ENCODE data around the gene PYCR2.
"Not testable (repeated sequence)": the region's sequence is repeated elsewhere in the genome, so short reads cannot be mapped to it uniquely, and the experiment has no call there.

PYCR2 gene

DNA sequence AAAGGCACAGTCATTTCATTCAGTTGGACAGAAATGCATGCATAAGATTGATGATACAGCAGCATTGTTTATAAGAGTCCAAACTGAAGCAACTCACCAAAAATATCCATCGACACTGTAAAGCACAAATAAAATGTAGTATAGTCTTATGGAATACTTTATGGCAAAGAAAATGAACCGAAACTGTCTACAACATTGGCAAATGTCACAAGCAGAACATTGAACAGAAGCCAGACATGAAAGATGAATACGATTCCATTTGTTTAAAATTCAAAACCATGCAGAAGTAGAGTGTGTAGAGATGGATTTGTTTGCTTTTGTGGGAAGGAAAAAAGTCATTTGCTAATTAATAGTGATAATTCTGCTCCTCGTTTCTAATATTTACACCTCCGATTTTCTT lies 27.6 kb downstream of the PYCR2 start:
- Histone ChIP-seq H3K27me3 (no peaks in the 10 kb centered on the region), H3K4me1 (peaks cover 13% of the 10 kb centered on the region), H3K9ac (no peak overlapping the region), H3K27ac (no peak overlapping the region), H3K9me3 (no peaks in the 10 kb centered on the region), H3K4me2 (no peak overlapping the region), H3K4me3 (no peak overlapping the region), H4K20me1 (no peaks in the 10 kb centered on the region), H3K36me3 (no peaks in the 10 kb centered on the region)
- TF ChIP-seq Cebpa-rat (IDR thresholded peaks at IDR 0.05): no peak

DNA sequence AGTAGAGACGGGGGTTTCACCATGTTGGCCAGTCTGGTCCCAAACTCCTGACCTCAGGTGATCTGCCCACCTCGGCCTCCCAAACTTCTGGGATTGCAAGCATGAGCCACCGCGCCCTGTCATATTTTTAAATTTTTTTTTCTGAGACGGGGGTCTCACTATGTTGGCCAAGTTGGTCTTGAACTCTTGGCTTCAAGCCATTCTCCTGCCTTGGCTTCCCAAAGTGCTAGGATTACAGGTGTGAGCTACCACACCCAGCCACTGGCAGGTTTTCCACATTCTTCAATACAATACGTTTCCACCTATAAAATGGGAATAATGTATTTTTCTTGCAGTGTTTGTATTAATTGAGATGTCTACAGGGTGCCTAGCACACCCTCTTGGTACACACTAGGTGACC lies 31.7 kb downstream of the PYCR2 start:
- Histone ChIP-seq H4K20me1 (no peaks in the 10 kb centered on the region), H3K27me3 (peaks cover under 1% of the 10 kb centered on the region; the same call in 1 of the 2 replicates), H3K4me1 (peaks cover 20% of the 10 kb centered on the region), H3K27ac (no peak overlapping the region), H3K4me2 (no peak overlapping the region), H3K36me3 (no peaks in the 10 kb centered on the region), H3K9ac (no peak overlapping the region), H3K4me3 (no peak overlapping the region), H3K9me3 (no peaks in the 10 kb centered on the region)
- no peak for TF ChIP-seq Cebpa-rat (IDR thresholded peaks at IDR 0.05)

DNA sequence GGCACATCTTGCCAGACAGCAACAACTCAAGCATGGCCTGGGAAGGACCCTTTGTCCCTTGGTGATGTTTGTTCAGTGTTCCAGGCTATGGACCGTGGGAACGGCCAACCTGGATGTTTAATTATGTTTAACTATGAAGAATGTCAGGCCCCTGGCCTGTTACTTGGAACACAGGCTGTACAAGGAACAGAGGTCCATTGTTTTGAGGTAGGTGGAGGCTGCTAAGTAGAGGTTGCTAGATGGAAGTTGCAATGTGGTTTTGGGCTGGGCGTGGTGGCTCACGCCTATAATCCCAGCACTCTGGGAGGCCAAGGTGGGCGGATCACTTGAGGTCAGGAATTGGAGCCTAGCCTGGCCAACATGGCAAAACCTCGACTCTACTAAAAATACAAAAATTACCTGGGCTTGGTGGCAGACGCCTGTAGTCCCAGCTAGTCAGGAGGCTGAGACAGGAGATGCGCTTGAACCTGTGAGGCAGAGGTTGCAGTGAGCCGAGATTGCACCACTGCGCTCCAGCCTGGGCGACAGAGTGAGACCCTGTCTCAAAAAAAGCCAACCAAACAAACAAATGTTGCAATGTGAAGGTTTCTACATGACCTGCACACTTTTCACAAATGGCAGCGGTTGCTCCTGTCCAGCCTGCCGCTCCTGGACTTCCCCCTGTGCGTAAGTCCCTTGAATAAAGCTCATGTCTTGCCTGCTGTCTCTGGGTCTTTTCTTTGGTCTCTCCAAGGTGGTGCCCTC lies 32.6 kb downstream of the PYCR2 start:
- TF ChIP-seq Cebpa-rat (IDR thresholded peaks at IDR 0.05): no peak
- Histone ChIP-seq H3K36me3 (no peaks in the 10 kb centered on the region), H3K9me3 (no peaks in the 10 kb centered on the region), H3K4me2 (no peak overlapping the region), H3K9ac (no peak overlapping the region), H3K27ac (no peak overlapping the region), H4K20me1 (no peaks in the 10 kb centered on the region), H3K4me1 (peaks cover 14% of the 10 kb centered on the region), H3K27me3 (peaks cover 10% of the 10 kb centered on the region; the same call in 1 of the 2 replicates), H3K4me3 (no peak overlapping the region)

DNA sequence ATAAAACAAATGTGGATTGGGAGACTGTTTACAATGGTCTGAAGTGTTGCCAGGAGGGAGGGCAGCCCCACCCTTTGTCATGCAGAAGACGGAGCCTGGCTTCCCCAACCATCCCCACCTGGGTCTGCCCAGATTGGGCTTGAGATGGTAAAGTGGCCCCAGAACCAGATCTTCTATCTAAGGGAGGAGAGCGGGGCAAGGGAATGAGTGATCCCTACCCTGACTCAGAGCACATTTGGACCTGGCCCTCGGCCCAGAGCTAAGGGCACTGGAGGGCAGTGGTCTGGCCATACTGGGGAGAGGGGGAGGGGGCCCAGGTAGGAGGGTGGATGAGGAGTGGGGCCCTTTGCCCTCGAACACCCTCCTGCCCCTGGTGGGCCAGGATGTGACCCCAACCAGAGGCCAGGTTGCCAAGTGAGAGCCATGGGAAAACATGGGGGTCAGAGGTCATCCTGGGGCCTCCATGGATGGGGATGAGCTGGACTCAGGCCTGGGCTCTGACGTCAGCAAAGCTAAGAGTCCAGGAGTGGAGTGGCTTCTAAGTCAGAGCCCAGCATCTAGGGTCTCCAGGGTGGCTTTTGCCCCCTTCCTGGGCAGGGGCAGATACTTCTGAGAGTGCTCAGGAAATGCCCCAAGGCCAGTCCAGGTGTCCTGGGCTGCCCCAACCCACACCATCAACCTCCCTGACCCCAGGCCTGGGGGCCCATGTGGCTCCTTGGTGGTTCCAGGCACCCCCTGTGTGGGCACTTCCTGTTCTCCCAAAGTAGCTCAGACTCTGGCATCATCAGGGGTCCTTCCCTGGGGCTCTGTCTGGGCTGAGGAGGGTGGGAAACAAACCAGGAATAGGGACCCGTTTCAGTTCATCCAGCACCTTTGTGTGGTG lies 33.5 kb downstream of the PYCR2 start:
- no peaks in the 10 kb centered on the region for H3K36me3 ChIP-seq
- H3K4me2 ChIP-seq: no peak overlapping the region
- TF ChIP-seq Cebpa-rat (IDR thresholded peaks at IDR 0.05): no peak
- H3K27me3 ChIP-seq: peaks cover 12% of the 10 kb centered on the region; the same call in 1 of the 2 replicates
- peaks cover 14% of the 10 kb centered on the region for H3K4me1 ChIP-seq
- no peaks in the 10 kb centered on the region for H4K20me1 ChIP-seq
- H3K9ac ChIP-seq: no peak overlapping the region
- no peaks in the 10 kb centered on the region for H3K9me3 ChIP-seq
- H3K27ac ChIP-seq: no peak overlapping the region
- no peak overlapping the region for H3K4me3 ChIP-seq

- Histone ChIP-seq H3K4me2 (no peak overlapping the region), H3K4me3 (no peak overlapping the region), H3K27ac (no peak overlapping the region), H3K27me3 (peaks cover 12% of the 10 kb centered on the region; the same call in 1 of the 2 replicates), H3K9ac (no peak overlapping the region), H3K36me3 (no peaks in the 10 kb centered on the region), H3K4me1 (peaks cover 14% of the 10 kb centered on the region), H3K9me3 (no peaks in the 10 kb centered on the region), H4K20me1 (no peaks in the 10 kb centered on the region)
- TF ChIP-seq Cebpa-rat (IDR thresholded peaks at IDR 0.05): no peak
Observed at GRCh38 chr1:225889743-225890142, 34.3 kb downstream of the PYCR2 start.

DNA sequence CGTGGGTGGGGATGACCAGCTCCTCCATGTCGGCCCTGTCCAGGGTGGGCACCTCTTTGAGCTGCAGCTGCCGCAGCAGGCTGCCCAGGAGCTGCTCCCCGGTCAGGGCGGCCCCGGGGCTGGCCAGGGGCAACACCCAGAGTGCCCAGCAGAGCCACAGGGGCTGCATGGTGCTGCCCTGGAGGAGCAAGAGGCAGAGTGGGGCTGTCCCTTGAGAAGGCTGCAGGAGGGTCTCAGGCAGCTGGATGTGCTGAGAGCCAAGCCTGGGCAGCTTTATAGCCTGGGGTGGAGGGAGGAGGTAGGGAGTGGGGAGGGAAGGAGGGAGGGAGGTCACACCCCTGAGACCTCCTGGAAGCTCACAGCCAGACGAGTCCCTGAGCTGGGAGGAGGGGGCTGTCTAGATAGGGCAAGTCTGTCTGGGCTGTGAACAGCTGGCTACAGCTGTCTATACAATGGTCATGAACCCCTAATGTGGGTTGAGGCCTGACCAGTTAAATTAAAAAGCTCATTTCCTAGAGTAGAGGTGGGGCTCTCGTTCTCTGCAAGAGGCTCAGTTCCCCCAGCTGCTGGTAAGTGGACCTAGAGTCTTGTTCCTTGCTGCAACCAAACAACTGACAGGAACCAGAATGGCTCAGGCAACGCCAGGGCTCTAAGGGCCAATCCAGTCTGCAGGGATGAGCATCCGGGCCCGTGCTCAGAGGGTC lies 35.0 kb downstream of the PYCR2 start, which contains the start of gene LEFTY1:
TSS of gene LEFTY1 (minus strand) at position 249 of the 704 bp plus-strand sequence. CDS start at position 169, 80 bp downstream.
- Histone ChIP-seq H3K9ac (no peak within 1 kb of the TSS), H3K4me1 (peaks cover 14% of the 10 kb centered on the region), H4K20me1 (no peaks in the 10 kb centered on the region), H3K4me2 (peak within 1 kb of the TSS; percentile 42), H3K9me3 (no peaks in the 10 kb centered on the region), H3K27ac (no peak within 1 kb of the TSS), H3K36me3 (no peaks in the 10 kb centered on the region), H3K27me3 (peaks cover 14% of the 10 kb centered on the region), H3K4me3 (no peak within 1 kb of the TSS)
- TF ChIP-seq Cebpa-rat (IDR thresholded peaks at IDR 0.05): no peak

DNA sequence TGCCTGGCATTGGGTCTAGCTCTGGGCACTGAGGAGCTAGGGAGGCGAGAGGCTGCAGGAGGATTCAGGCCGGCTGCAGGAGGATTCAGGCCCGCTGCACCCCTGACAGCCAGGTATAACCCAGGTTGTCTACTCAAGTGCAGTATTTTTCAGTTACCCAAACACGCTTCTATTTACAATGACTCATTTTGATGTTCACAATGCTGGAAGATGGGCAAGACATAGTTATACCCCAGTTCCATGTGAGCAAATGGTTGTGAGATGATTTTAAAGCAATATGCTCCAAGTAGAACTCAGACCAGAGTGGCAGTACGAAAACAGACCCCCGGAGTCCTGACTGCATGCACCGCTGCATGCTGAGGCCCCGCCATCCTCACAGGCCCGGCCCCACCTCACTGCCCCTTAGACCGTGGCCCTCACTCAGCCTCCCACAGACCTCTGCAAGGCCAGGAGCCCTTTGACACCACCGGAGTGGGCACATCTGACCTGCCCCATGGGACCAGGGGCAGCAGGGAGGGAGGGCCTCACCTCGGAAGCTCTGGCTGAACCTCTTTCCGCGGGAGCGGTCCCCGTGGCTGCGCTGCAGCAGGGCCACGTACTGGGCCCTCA lies 35.7 kb downstream of the PYCR2 start:
- Histone ChIP-seq H3K9me3 (no peaks in the 10 kb centered on the region), H3K4me2 (peak overlapping the region; percentile 42), H3K27ac (no peak overlapping the region), H4K20me1 (no peaks in the 10 kb centered on the region), H3K36me3 (no peaks in the 10 kb centered on the region), H3K27me3 (peaks cover 20% of the 10 kb centered on the region), H3K4me3 (no peak overlapping the region), H3K9ac (no peak overlapping the region), H3K4me1 (peaks cover 20% of the 10 kb centered on the region)
- no peak for TF ChIP-seq Cebpa-rat (IDR thresholded peaks at IDR 0.05)

DNA sequence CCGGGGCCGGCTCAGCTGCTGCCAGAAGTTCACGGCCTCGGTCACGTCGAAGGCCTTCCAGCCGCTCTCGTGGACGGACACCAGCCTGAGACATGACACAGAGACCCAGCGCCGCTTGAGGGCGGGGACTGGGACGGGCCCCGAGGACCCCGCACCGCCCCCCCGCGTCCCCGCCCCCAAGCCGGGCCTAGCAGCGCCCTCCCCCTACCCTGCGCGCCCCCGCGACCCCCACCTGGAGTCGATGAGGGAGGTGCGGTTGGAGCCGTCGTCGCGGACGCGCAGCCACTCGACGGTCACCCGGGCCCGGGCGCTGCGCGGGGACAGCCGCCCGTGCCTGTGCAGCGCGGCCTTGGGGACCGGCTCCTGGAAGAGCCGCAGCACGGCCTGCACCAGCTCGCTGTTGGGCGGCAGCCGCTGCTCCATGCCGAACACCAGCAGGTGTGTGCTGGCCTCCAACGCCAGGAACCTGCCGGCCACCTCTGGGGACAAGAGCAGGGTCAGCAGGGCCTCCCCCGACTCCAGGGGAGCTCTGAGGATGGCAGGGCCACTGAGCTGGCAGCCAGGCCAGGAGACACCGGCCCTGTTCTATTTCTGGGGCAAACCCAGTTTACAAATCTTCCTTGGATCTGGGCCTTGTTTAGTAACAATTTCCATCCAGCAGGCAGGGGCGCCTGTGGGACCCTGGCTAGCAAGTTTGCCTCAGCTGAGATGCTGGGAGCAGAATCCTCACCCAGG lies 36.3 kb downstream of the PYCR2 start:
- H4K20me1 ChIP-seq, H3K27ac ChIP-seq, H3K9me3 ChIP-seq, H3K4me3 ChIP-seq, H3K9ac ChIP-seq, H3K36me3 ChIP-seq, H3K4me2 ChIP-seq: not testable (repeated sequence)
- H3K4me1 ChIP-seq: peaks cover 27% of the 10 kb centered on the region
- H3K27me3 ChIP-seq: peaks cover 27% of the 10 kb centered on the region

DNA sequence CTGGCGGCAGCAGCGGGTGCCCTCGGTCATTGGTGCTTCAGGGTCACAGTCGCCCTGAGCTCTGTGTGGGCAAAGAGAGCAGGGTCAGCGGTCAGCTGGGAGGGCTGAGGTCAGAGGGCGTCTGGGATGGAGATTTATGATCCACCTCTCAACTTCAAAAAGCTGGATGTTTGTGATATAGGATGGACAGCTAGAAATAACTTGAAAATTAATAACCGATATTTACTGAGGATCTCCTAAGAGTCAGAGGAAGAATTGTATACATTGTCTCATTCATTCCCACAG lies 37.1 kb downstream of the PYCR2 start:
- Histone ChIP-seq H3K9me3 (no peaks in the 10 kb centered on the region), H4K20me1 (no peaks in the 10 kb centered on the region), H3K9ac (no peak overlapping the region), H3K4me2 (no peak overlapping the region), H3K27me3 (peaks cover 30% of the 10 kb centered on the region), H3K27ac (no peak overlapping the region), H3K4me1 (peaks cover 27% of the 10 kb centered on the region), H3K36me3 (no peaks in the 10 kb centered on the region), H3K4me3 (no peak overlapping the region)
- TF ChIP-seq Cebpa-rat (IDR thresholded peaks at IDR 0.05): no peak
